Osteocyte (in vitro differentiated cells): ENCODE measurements around the gene KIAA1755. TPM values are rescaled to one million over a fixed set of nuclear protein-coding genes. Genes with fewer than 3 reads are reported as not detected.
A peak's percentile ranks its signal among the peaks of the same experiment; 100 is the strongest.

Experiments used
- DNase-seq: peaks from one replicate; pipeline ENCODE4 v3.0.0; 2021; ENCODE audit warnings: mixed read lengths; ENCODE audit not compliant: unreplicated experiment; ENCODE audit errors: extremely low spot score
- H3K27ac Mint-ChIP-seq: one replicate; pipeline ENCODE4 v1.8.0; 2021; ENCODE audit warnings: mild to moderate bottlenecking, mixed read lengths; ENCODE audit not compliant: unreplicated experiment
- H3K27me3 Mint-ChIP-seq: one replicate; pipeline ENCODE4 v1.8.0; 2021; ENCODE audit warnings: mixed read lengths; ENCODE audit not compliant: unreplicated experiment
- H3K36me3 Mint-ChIP-seq: one replicate; pipeline ENCODE4 v1.8.0; 2021; ENCODE audit warnings: mixed read lengths; ENCODE audit not compliant: unreplicated experiment
- H3K4me1 Mint-ChIP-seq: one replicate; pipeline ENCODE4 v1.8.0; 2021; ENCODE audit warnings: mixed read lengths; ENCODE audit not compliant: unreplicated experiment
- H3K4me3 Mint-ChIP-seq: one replicate; pipeline ENCODE4 v1.8.0; 2021; ENCODE audit warnings: mild to moderate bottlenecking, moderate library complexity, mixed read lengths; ENCODE audit not compliant: unreplicated experiment
- H3K9me3 Mint-ChIP-seq: one replicate; pipeline ENCODE4 v1.8.0; 2021; ENCODE audit warnings: mixed read lengths; ENCODE audit not compliant: unreplicated experiment
- CTCF ChIP-seq: fragments of 200-600 bp; sonication (generic); IDR thresholded peaks from 2 replicates; pipeline ENCODE4 v1.5.0; 2021; ENCODE audit warnings: antibody characterized with exemption, mild to moderate bottlenecking, moderate library complexity
- total RNA-seq: library from RNA; stranded (reverse); gene quantifications from 2 replicates; pipeline ENCODE4 v1.2.1, GENCODE V29; 2021

KIAA1755 gene
- total RNA-seq, 1 donor from 2014 or later, result 50.2 TPM

DNA sequence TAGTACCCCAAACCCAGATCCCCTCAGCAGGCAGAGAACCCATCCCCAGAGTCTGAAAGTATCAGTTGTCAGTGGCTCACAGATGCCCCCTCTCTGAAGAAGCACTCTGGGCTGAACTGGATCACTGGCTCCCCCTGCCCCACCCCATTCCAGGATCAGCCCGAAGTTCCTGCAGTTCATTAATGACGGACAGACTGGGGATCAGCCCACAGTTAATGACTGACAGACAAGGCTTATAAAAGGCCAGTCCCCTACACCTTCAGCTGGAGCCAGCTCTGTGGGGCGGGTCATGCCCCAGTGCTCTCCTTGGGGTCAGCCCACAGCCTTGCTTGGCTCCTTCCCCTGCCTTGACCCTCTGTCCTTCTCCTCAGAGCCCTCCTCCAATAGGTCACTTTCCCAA is 21.7 kb downstream of the KIAA1755 start:
- no peaks in the 10 kb centered on the region for H3K27me3 Mint-ChIP-seq
- H3K4me3 Mint-ChIP-seq, result no peak overlapping the region
- DNase-seq, result no peak
- no peak for TF ChIP-seq CTCF
- peaks cover 50% of the 10 kb centered on the region for H3K36me3 Mint-ChIP-seq
- H3K4me1 Mint-ChIP-seq, result no peaks in the 10 kb centered on the region
- H3K9me3 Mint-ChIP-seq, result peaks cover 6% of the 10 kb centered on the region
- H3K27ac Mint-ChIP-seq, result no peak overlapping the region

DNA sequence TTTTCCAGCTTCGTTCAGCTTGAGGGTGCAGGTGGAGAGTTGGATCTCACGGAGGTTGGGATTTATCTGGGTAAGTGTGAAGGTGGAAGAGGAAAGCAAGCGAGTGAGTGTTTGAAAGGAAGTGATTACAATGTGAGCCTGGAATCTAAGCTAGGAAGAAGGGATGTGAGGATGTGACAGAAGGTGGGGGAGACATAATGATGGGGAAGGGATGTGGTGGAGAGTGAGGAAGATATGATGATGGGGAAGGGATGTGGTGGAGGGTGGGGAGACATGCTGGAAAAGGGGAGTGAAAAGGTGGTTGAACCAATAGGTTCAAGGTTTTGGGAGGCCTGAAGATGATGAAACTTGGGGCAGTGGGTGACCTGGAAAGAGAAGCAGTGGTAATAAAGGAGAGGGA is 23.2 kb downstream of the KIAA1755 start:
- H3K36me3 Mint-ChIP-seq, result peaks cover 37% of the 10 kb centered on the region
- H3K4me3 Mint-ChIP-seq, result no peak overlapping the region
- DNase-seq, result no peak
- H3K27ac Mint-ChIP-seq, result no peak overlapping the region
- peaks cover 3% of the 10 kb centered on the region for H3K4me1 Mint-ChIP-seq
- no peaks in the 10 kb centered on the region for H3K9me3 Mint-ChIP-seq
- TF ChIP-seq CTCF, result no peak
- no peaks in the 10 kb centered on the region for H3K27me3 Mint-ChIP-seq

DNA sequence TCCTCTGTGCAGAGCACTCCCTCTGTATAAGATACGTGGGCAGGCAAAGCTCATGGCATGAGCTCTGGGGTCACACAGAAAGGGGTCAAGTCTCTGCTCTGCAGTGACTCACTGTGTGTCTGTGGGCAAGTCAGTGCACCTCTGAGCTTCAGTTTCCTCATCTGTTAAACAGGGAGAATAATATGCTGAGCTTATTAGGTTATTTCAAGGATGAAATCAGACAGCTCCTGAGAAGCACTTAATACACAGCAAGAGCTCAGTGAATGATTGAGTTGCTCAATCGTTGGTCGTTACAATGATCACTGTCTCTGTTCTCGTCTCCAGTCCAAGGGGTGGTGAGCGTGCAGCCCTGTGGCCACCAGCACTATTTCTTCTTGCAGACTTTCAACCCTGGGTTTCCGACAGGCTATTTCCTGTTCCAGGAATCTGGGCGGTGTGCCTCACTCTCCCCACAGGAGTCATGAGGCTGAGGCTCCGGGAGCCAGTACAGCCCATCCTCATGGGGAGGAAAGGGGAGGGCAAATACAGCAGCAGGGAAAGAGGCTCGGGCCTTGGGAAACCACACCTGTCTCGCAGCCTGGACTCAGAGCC is 28.9 kb downstream of the KIAA1755 start:
- TF ChIP-seq CTCF, result no peak
- no peak for DNase-seq
- no peak overlapping the region for H3K4me3 Mint-ChIP-seq
- no peaks in the 10 kb centered on the region for H3K27me3 Mint-ChIP-seq
- peaks cover 10% of the 10 kb centered on the region for H3K36me3 Mint-ChIP-seq
- peaks cover 13% of the 10 kb centered on the region for H3K4me1 Mint-ChIP-seq
- no peaks in the 10 kb centered on the region for H3K9me3 Mint-ChIP-seq
- peak overlapping the region; percentile 0 for H3K27ac Mint-ChIP-seq

- Mint-ChIP-seq H3K9me3 (no peaks in the 10 kb centered on the region), H3K27ac (peak overlapping the region; percentile 0), H3K36me3 (peaks cover 10% of the 10 kb centered on the region), H3K27me3 (no peaks in the 10 kb centered on the region), H3K4me3 (no peak overlapping the region), H3K4me1 (peaks cover 13% of the 10 kb centered on the region)
- TF ChIP-seq CTCF, result no peak
- DNase-seq, result no peak
Measured at GRCh38 chr20:38230957-38231526, 29.5 kb downstream of the KIAA1755 start.

DNA sequence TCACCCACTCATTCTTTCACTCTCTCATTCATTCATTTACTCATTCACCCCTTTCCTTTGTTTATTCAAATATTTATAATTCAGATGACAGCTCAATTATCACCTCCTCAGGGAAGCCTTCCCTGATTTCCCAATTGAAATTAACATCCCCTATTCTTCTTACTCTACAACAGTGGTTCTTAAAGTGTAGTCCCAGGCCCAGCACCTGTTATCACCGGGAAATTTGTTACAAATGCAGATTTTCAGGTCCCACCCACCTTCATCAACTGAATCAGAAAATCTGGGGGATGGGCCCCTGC is 30.3 kb downstream of the KIAA1755 start:
- Mint-ChIP-seq H3K9me3 (no peaks in the 10 kb centered on the region), H3K27ac (no peak overlapping the region), H3K27me3 (no peaks in the 10 kb centered on the region), H3K36me3 (peaks cover 10% of the 10 kb centered on the region), H3K4me1 (peaks cover 13% of the 10 kb centered on the region), H3K4me3 (no peak overlapping the region)
- no peak for DNase-seq
- TF ChIP-seq CTCF, result no peak
